ENCODE data around the gene NCAM2.

GRCh38 chr21:21146587-21147373 is 148.6 kb downstream of the NCAM2 start:
- no peak for TF ChIP-seq TCF12 (IDR thresholded peaks at IDR 0.05; ENCODE audit: low read depth)
- TF ChIP-seq REST (IDR thresholded peaks at IDR 0.05; ENCODE audit: low read depth) = no peak
- TF ChIP-seq RAD21 (IDR thresholded peaks at IDR 0.05; ENCODE audit: low read depth) = no peak
- TF ChIP-seq, protein P1, sequence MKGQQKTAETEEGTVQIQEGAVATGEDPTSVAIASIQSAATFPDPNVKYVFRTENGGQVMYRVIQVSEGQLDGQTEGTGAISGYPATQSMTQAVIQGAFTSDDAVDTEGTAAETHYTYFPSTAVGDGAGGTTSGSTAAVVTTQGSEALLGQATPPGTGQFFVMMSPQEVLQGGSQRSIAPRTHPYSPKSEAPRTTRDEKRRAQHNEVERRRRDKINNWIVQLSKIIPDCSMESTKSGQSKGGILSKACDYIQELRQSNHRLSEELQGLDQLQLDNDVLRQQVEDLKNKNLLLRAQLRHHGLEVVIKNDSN (IDR thresholded peaks at IDR 0.05) = no peak
- no peak for TF ChIP-seq TEAD4 (IDR thresholded peaks at IDR 0.05)
- TF ChIP-seq, protein P2, sequence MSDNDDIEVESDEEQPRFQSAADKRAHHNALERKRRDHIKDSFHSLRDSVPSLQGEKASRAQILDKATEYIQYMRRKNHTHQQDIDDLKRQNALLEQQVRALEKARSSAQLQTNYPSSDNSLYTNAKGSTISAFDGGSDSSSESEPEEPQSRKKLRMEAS (IDR thresholded peaks at IDR 0.05) = no peak
- no peak for TF ChIP-seq ZBTB7A (IDR thresholded peaks at IDR 0.05; ENCODE audit: low read depth)
- TF ChIP-seq NFIC (IDR thresholded peaks at IDR 0.05) = no peak
